HAP-1 (cell line): ENCODE data around the gene PTPRN2.
"Not testable (repeated sequence)": the region's sequence is repeated elsewhere in the genome, so short reads cannot be mapped to it uniquely, and the experiment has no call there.

Source experiments
- DNase-seq, 2 experiments: peaks; one replicate each; pipeline ENCODE4 v3.0.0-alpha.2; 2016 to 2020; ENCODE audit warnings: low spot score in 2 of 2
- H3K27me3 ChIP-seq: fragments of 250-450 bp; sonication (Bioruptor Pico); 2 replicates; pipeline ENCODE4 v1.5.1; 2020; ENCODE audit warnings: low read depth, mild to moderate bottlenecking, moderate library complexity
- H3K36me3 ChIP-seq: fragments of 250-450 bp; sonication (Bioruptor Pico); replicated peaks from 2 replicates; pipeline ENCODE4 v1.5.1; 2020; ENCODE audit warnings: mild to moderate bottlenecking
- H3K4me1 ChIP-seq: fragments of 250-450 bp; sonication (Bioruptor Pico); 2 replicates; pipeline ENCODE4 v1.5.1; 2020; ENCODE audit warnings: mild to moderate bottlenecking
- H3K4me3 ChIP-seq: fragments of 250-450 bp; sonication (Bioruptor Pico); 2 replicates; pipeline ENCODE4 v1.5.1; 2020; ENCODE audit warnings: mild to moderate bottlenecking, moderate library complexity
- H3K9me3 ChIP-seq: fragments of 250-450 bp; sonication (Bioruptor Pico); 2 replicates; pipeline ENCODE4 v1.5.1; 2020; ENCODE audit warnings: mild to moderate bottlenecking, moderate library complexity
- in situ Hi-C: fragments of 300-500 bp; cut with MboI; formaldehyde crosslinking; loops from 3 replicates; pipeline ENCODE4 v1.14.3; 2020; ENCODE audit warnings: low sequenced_read_pairs, inconsistent platforms, mixed read lengths

Gene PTPRN2

GRCh38 chr7:157908006-157908782, 679.4 kb downstream of the PTPRN2 start:
- DNase-seq, result no peak
- no peaks in the 10 kb centered on the region for H3K4me1 ChIP-seq
- no peaks in the 10 kb centered on the region for H3K27me3 ChIP-seq
- H3K4me3 ChIP-seq, result no peak overlapping the region
- in situ Hi-C loops, result no loop called here
- no peaks in the 10 kb centered on the region for H3K9me3 ChIP-seq
- no peaks in the 10 kb centered on the region for H3K36me3 ChIP-seq

- in situ Hi-C loops, result no loop called here
- DNase-seq, result no peak
- Histone ChIP-seq H3K36me3 (no peaks in the 10 kb centered on the region), H3K4me1 (no peaks in the 10 kb centered on the region), H3K9me3 (no peaks in the 10 kb centered on the region), H3K27me3 (no peaks in the 10 kb centered on the region), H3K4me3 (no peak overlapping the region)
These were observed 680.5 kb downstream of the PTPRN2 start for GRCh38 chr7:157907091-157907490.

GRCh38 chr7:157906583-157906982, 681.0 kb downstream of the PTPRN2 start:
- in situ Hi-C loops, result no loop called here
- H3K4me1 ChIP-seq, result no peaks in the 10 kb centered on the region
- no peaks in the 10 kb centered on the region for H3K27me3 ChIP-seq
- no peaks in the 10 kb centered on the region for H3K36me3 ChIP-seq
- no peak for DNase-seq
- H3K4me3 ChIP-seq, result no peak overlapping the region
- no peaks in the 10 kb centered on the region for H3K9me3 ChIP-seq

- Histone ChIP-seq H3K36me3 (no peaks in the 10 kb centered on the region), H3K4me1 (no peaks in the 10 kb centered on the region), H3K27me3 (no peaks in the 10 kb centered on the region), H3K9me3 (no peaks in the 10 kb centered on the region), H3K4me3 (no peak overlapping the region)
- in situ Hi-C loops, result no loop called here
- DNase-seq, result peak; percentile 4 to 66
These were observed 681.8 kb downstream of the PTPRN2 start for GRCh38 chr7:157905651-157906461.

- Histone ChIP-seq H3K36me3 (no peaks in the 10 kb centered on the region), H3K9me3 (no peaks in the 10 kb centered on the region), H3K4me3 (no peak overlapping the region), H3K4me1 (no peaks in the 10 kb centered on the region), H3K27me3 (no peaks in the 10 kb centered on the region)
- in situ Hi-C loops, result no loop called here
- DNase-seq, result no peak
These were observed 682.6 kb downstream of the PTPRN2 start for GRCh38 chr7:157904866-157905570.

GRCh38 chr7:157904211-157904865, 683.3 kb downstream of the PTPRN2 start:
- no peak for DNase-seq

GRCh38 chr7:157903710-157904109, 683.9 kb downstream of the PTPRN2 start:
- in situ Hi-C loops, result no loop called here
- H3K27me3 ChIP-seq, result no peaks in the 10 kb centered on the region
- no peaks in the 10 kb centered on the region for H3K9me3 ChIP-seq
- H3K4me1 ChIP-seq, result no peaks in the 10 kb centered on the region
- no peak overlapping the region for H3K4me3 ChIP-seq
- no peak for DNase-seq
- no peaks in the 10 kb centered on the region for H3K36me3 ChIP-seq

More at GRCh38 chr7:157904211-157904865, 683.3 kb downstream of the PTPRN2 start:
- no peaks in the 10 kb centered on the region for H3K4me1 ChIP-seq
- in situ Hi-C loops, result no loop called here
- H3K27me3 ChIP-seq, result no peaks in the 10 kb centered on the region
- H3K9me3 ChIP-seq, result no peaks in the 10 kb centered on the region
- no peak overlapping the region for H3K4me3 ChIP-seq
- H3K36me3 ChIP-seq, result no peaks in the 10 kb centered on the region

- in situ Hi-C loops, result no loop called here
- Histone ChIP-seq H3K4me1 (no peaks in the 10 kb centered on the region), H3K9me3 (no peaks in the 10 kb centered on the region), H3K27me3 (no peaks in the 10 kb centered on the region), H3K36me3 (no peaks in the 10 kb centered on the region), H3K4me3 (no peak overlapping the region)
- DNase-seq, result no peak
These were observed 684.3 kb downstream of the PTPRN2 start for GRCh38 chr7:157903296-157903695.

GRCh38 chr7:157901816-157902610, 685.6 kb downstream of the PTPRN2 start:
- H3K27me3 ChIP-seq, DNase-seq, H3K36me3 ChIP-seq, H3K9me3 ChIP-seq, H3K4me1 ChIP-seq, H3K4me3 ChIP-seq, in situ Hi-C loops: not testable (repeated sequence)

- Histone ChIP-seq H3K4me3 (no peak overlapping the region), H3K36me3 (no peaks in the 10 kb centered on the region), H3K9me3 (no peaks in the 10 kb centered on the region), H3K4me1 (no peaks in the 10 kb centered on the region), H3K27me3 (no peaks in the 10 kb centered on the region)
- DNase-seq, result no peak
- in situ Hi-C loops, result no loop called here
These were observed 686.5 kb downstream of the PTPRN2 start for GRCh38 chr7:157901166-157901565.

- no peak for DNase-seq
- H3K9me3 ChIP-seq, result no peaks in the 10 kb centered on the region
- H3K4me3 ChIP-seq, result no peak overlapping the region
- H3K4me1 ChIP-seq, result no peaks in the 10 kb centered on the region
- no peaks in the 10 kb centered on the region for H3K36me3 ChIP-seq
- in situ Hi-C loops, result no loop called here
- H3K27me3 ChIP-seq, result no peaks in the 10 kb centered on the region
These were observed 687.1 kb downstream of the PTPRN2 start for GRCh38 chr7:157900556-157900955.

- in situ Hi-C loops, result no loop called here
- DNase-seq, result no peak
- Histone ChIP-seq H3K36me3 (no peaks in the 10 kb centered on the region), H3K4me1 (no peaks in the 10 kb centered on the region), H3K4me3 (no peak overlapping the region), H3K27me3 (no peaks in the 10 kb centered on the region), H3K9me3 (no peaks in the 10 kb centered on the region)
These were observed 687.6 kb downstream of the PTPRN2 start for GRCh38 chr7:157900011-157900410.
